GM13977 (cell line): Measurements from ENCODE around the gene PNMA8A.
A peak's percentile ranks its signal among the peaks of the same experiment; 100 is the strongest.

Experiments used
- DNase-seq: peaks from one replicate; pipeline ENCODE4 v3.0.0; 2012; ENCODE audit warnings: low spot score
- CTCF ChIP-seq: IDR thresholded peaks from 2 replicates; pipeline ENCODE4 v1.5.1; 2012; ENCODE audit warnings: mild to moderate bottlenecking, control low read depth; ENCODE audit not compliant: insufficient read depth; ENCODE audit errors: extremely low read depth, missing control alignments
- in situ Hi-C: fragments of 300-500 bp; cut with MboI; formaldehyde crosslinking; loops from one replicate; pipeline ENCODE4 v1.12.0; 2022; ENCODE audit warnings: low sequenced_read_pairs, low pct_unique_long_range_greater_than_20kb, mixed read lengths, inconsistent platforms; ENCODE audit not compliant: unreplicated experiment

The PNMA8A gene

GRCh38 chr19:46428239-46429135 is 42.9 kb downstream of the PNMA8A start, which contains the start of gene PNMA8C:
Gene PNMA8C, minus strand, starts transcription at chr19:46428936. Its CDS starts 577 bp downstream, at chr19:46428359.
- no peak for TF ChIP-seq CTCF
- DNase-seq: peak; percentile 56
- in situ Hi-C loops: no loop called here

- no peak for TF ChIP-seq CTCF
- no peak for DNase-seq
- in situ Hi-C loops: no loop called here
These were observed 43.8 kb downstream of the PNMA8A start for GRCh38 chr19:46427518-46428045.

- in situ Hi-C loops: no loop called here
- DNase-seq: no peak
- TF ChIP-seq CTCF: no peak
These were observed 44.7 kb downstream of the PNMA8A start for GRCh38 chr19:46426506-46427162.

- in situ Hi-C loops: no loop called here
- TF ChIP-seq CTCF: no peak
- DNase-seq: no peak
These were observed 45.3 kb downstream of the PNMA8A start for GRCh38 chr19:46426035-46426505.

GRCh38 chr19:46423188-46423587 is 48.2 kb downstream of the PNMA8A start:
- no peak for TF ChIP-seq CTCF
- DNase-seq: no peak
- in situ Hi-C loops: no loop called here

- in situ Hi-C loops: no loop called here
- no peak for DNase-seq
- TF ChIP-seq CTCF: no peak
These were observed 49.0 kb downstream of the PNMA8A start for GRCh38 chr19:46422344-46422743.
